Suprapubic skin (tissue), 4 donors: ENCODE results near the gene JPH3. TPM values are rescaled to one million over a fixed set of nuclear protein-coding genes. Genes with fewer than 3 reads are reported as not detected.

Source experiments
- DNase-seq, 2 donors: peaks; one replicate each; pipeline ENCODE4 v3.0.0-alpha.2; 2019; ENCODE audit warnings: low spot score in 2 of 2
- H3K27ac ChIP-seq: fragments of 200-600 bp; sonication (generic); one replicate; pipeline ENCODE4 v1.5.1; 2019
- H3K27me3 ChIP-seq: fragments of 200-600 bp; sonication (generic); one replicate; pipeline ENCODE4 v1.5.1; 2019
- H3K36me3 ChIP-seq: fragments of 200-600 bp; sonication (generic); one replicate; pipeline ENCODE4 v1.5.1; 2019
- H3K4me1 ChIP-seq: fragments of 200-600 bp; sonication (generic); one replicate; pipeline ENCODE4 v1.5.1; 2019
- H3K4me3 ChIP-seq: fragments of 200-600 bp; sonication (generic); one replicate; pipeline ENCODE4 v1.5.1; 2019; ENCODE audit warnings: mild to moderate bottlenecking
- H3K9me3 ChIP-seq: fragments of 200-600 bp; sonication (generic); one replicate; pipeline ENCODE4 v1.5.1; 2019
- CTCF ChIP-seq, 2 donors: fragments of 200-600 bp in 1 of 2; fragments of 450-650 bp in 1 of 2; sonication (generic) in 1 of 2; IDR thresholded peaks; one replicate each; pipeline ENCODE4 v1.5.1; 2016 to 2019; ENCODE audit warnings: antibody characterized with exemption in 2 of 2, mild to moderate bottlenecking in 1 of 2, moderate library complexity in 1 of 2
- EP300 ChIP-seq: sonication (generic); formaldehyde crosslinking; IDR thresholded peaks from one replicate; pipeline ENCODE4 v1.6.1; 2017; ENCODE audit warnings: antibody characterized with exemption
- POLR2A ChIP-seq, 2 donors: fragments of 450-650 bp; IDR thresholded peaks; one replicate each; pipeline ENCODE4 v1.6.1; 2017; ENCODE audit warnings: antibody characterized with exemption in 2 of 2, mild to moderate bottlenecking in 2 of 2, moderate library complexity in 2 of 2
- POLR2AphosphoS5 ChIP-seq, 3 donors: sonication (generic); formaldehyde crosslinking; IDR thresholded peaks; one replicate each; pipeline ENCODE4 v1.6.1; 2017; ENCODE audit warnings: antibody characterized with exemption in 3 of 3
- WGBS: methylation state at CpG from one replicate; pipeline ENCODE4 v1.1.5; 2018; 5-methylcytosine and 5-hydroxymethylcytosine counted together
- total RNA-seq, 4 donors: library from RNA; depleted of rRNA; stranded (reverse); fragments of >200 nt; gene quantifications; one replicate each; pipeline ENCODE4 v1.1.0, GENCODE V29; 2016

The JPH3 gene
- total RNA-seq, 4 donors from 2014 or later, result not detected

GRCh38 chr16:87653234-87653633, 50.9 kb downstream of the JPH3 start:
- Histone ChIP-seq H3K4me3 (no peak overlapping the region), H3K27ac (no peak overlapping the region), H3K27me3 (peaks cover 50% of the 10 kb centered on the region), H3K9me3 (no peaks in the 10 kb centered on the region), H3K4me1 (peaks cover 2% of the 10 kb centered on the region), H3K36me3 (no peaks in the 10 kb centered on the region)
- no peak for DNase-seq
- 56% methylated on average over 3 of the region's 5 CpGs for WGBS
- TF ChIP-seq POLR2A (IDR thresholded peaks at IDR 0.05) (no peak), EP300 (no peak), POLR2AphosphoS5 (IDR thresholded peaks at IDR 0.05) (no peak), CTCF (IDR thresholded peaks at IDR 0.05) (no peak)

- H3K27me3 ChIP-seq, result peaks cover 48% of the 10 kb centered on the region
- H3K4me3 ChIP-seq, result no peak overlapping the region
- no peaks in the 10 kb centered on the region for H3K9me3 ChIP-seq
- H3K36me3 ChIP-seq, result no peaks in the 10 kb centered on the region
- TF ChIP-seq CTCF (IDR thresholded peaks at IDR 0.05) (no peak), POLR2A (IDR thresholded peaks at IDR 0.05) (no peak), EP300 (no peak), POLR2AphosphoS5 (IDR thresholded peaks at IDR 0.05) (no peak)
- H3K4me1 ChIP-seq, result no peaks in the 10 kb centered on the region
- WGBS, result 73% methylated on average over 9 of the region's 25 CpGs
- no peak for DNase-seq
- no peak overlapping the region for H3K27ac ChIP-seq
Measured at GRCh38 chr16:87654826-87655225, 52.5 kb downstream of the JPH3 start.

DNA sequence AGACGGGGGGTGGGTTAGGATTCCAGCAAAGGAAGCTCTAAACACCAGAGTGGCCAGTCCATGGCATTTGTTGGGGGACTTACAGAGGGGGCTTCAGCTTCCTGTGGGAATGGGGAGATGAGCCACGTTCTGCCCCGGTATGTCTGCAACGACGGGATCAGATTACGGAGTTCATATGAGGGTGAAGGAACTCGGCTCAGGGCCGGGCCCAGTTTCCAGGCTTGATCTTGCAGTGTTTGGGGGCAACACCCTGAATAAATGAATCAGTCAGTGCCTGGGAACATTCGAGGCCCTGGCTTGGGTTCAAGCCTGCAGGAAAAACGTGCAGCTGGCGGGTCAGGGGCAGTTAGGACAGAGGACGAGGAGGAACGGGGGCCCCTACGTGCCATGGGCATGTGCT, 54.0 kb downstream of the JPH3 start:
- no peak for DNase-seq
- Histone ChIP-seq H3K27me3 (peaks cover 58% of the 10 kb centered on the region), H3K4me3 (no peak overlapping the region), H3K27ac (no peak overlapping the region), H3K9me3 (no peaks in the 10 kb centered on the region), H3K4me1 (no peaks in the 10 kb centered on the region), H3K36me3 (no peaks in the 10 kb centered on the region)
- TF ChIP-seq POLR2A (IDR thresholded peaks at IDR 0.05) (no peak), POLR2AphosphoS5 (IDR thresholded peaks at IDR 0.05) (no peak), EP300 (no peak), CTCF (IDR thresholded peaks at IDR 0.05) (no peak)
- 41% methylated on average over 11 of the region's 14 CpGs for WGBS

DNA sequence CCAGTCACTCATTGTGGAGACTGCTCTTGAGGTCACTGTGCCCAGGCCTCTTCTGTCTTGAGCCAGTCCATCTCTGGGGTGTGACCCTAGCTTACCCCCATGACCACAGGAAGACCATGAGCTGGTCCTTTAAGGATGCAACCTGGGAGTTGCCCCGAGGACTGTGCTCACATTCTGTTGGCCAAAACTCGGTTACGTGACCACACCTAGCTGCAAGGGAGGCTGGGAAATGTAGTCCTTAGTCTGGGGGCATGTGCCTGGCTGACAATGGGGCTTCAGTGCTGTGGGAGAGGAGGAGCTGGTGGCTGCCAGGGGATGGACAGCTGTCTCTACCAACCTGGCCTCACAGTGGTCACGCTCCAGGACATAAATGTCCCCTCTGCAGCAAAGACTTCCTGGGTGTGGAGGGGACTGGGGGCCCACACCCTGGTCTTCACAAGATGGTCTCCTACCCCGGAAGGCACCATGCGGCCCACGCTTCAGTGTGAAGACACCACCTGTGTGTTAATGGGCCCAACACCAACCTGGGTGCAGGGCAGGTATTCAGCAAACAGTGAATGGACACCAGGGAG, 55.4 kb downstream of the JPH3 start:
- TF ChIP-seq EP300 (no peak), CTCF (IDR thresholded peaks at IDR 0.05) (no peak), POLR2A (IDR thresholded peaks at IDR 0.05) (no peak)
- Histone ChIP-seq H3K4me1 (no peaks in the 10 kb centered on the region), H3K9me3 (no peaks in the 10 kb centered on the region), H3K27ac (no peak overlapping the region), H3K4me3 (no peak overlapping the region), H3K36me3 (no peaks in the 10 kb centered on the region), H3K27me3 (peaks cover 72% of the 10 kb centered on the region)
- 92% methylated on average over 4 of the region's 7 CpGs for WGBS
- no peak for DNase-seq

- no peak for DNase-seq
- Histone ChIP-seq H3K27me3 (peaks cover 79% of the 10 kb centered on the region), H3K36me3 (no peaks in the 10 kb centered on the region)
Measured at GRCh38 chr16:87658564-87659225, 56.4 kb downstream of the JPH3 start.

More at GRCh38 chr16:87658564-87659225, 56.4 kb downstream of the JPH3 start:
- TF ChIP-seq CTCF (IDR thresholded peaks at IDR 0.05) (no peak), EP300 (no peak), POLR2AphosphoS5 (IDR thresholded peaks at IDR 0.05) (no peak), POLR2A (IDR thresholded peaks at IDR 0.05) (no peak)
- Histone ChIP-seq H3K4me3 (no peak overlapping the region), H3K9me3 (no peaks in the 10 kb centered on the region), H3K27ac (no peak overlapping the region), H3K4me1 (no peaks in the 10 kb centered on the region)
- WGBS, result 32% methylated on average over 7 of the region's 14 CpGs
